Kidney (tissue), 14 donors: ENCODE results near the gene KRTAP5-3. TPM values are rescaled to one million over a fixed set of nuclear protein-coding genes. Genes with fewer than 3 reads are reported as not detected.

Source experiments
- DNase-seq, 5 donors: peaks; one replicate each; pipeline ENCODE4 v3.0.0-alpha.2; 2013 to 2020
- FAIRE-seq: peaks from 2 replicates; lab custom pipeline; 2012; peaks lifted over from hg19 to GRCh38; lab: Jason Lieb, UNC
- H3K27ac ChIP-seq, 2 donors: one replicate each; pipeline ENCODE4 v1.7.0; 2013; ENCODE audit warnings: low read depth in 2 of 2, low read length in 2 of 2, inconsistent platforms in 1 of 2
- H3K27me3 ChIP-seq: one replicate; pipeline ENCODE4 v1.7.1; 2013; ENCODE audit warnings: low read length, inconsistent platforms; ENCODE audit not compliant: control insufficient read depth, insufficient read depth
- H3K36me3 ChIP-seq, 3 donors: one replicate each; pipeline versions ENCODE4 v1.7.0 to v1.7.1; 2013; ENCODE audit warnings: low read length in 3 of 3, control low read depth in 1 of 3, inconsistent platforms in 1 of 3; ENCODE audit not compliant: insufficient read depth in 3 of 3, control insufficient read depth in 2 of 3
- H3K4me1 ChIP-seq, 3 donors: one replicate each; pipeline versions ENCODE4 v1.7.0 to v1.7.1; 2013; ENCODE audit warnings: low read length in 3 of 3, inconsistent platforms in 1 of 3, low read depth in 1 of 3; ENCODE audit not compliant: control insufficient read depth in 2 of 3, insufficient read depth in 2 of 3
- H3K4me3 ChIP-seq, 3 donors: one replicate each; pipeline versions ENCODE4 v1.7.0 to v1.8.1; 2013; ENCODE audit warnings: low read length in 3 of 3, control low read depth in 1 of 3, inconsistent platforms in 1 of 3
- H3K9ac ChIP-seq, 3 donors: one replicate each; pipeline versions ENCODE4 v1.7.0 to v1.7.1; 2013; ENCODE audit warnings: low read length in 3 of 3, control low read depth in 1 of 3, inconsistent platforms in 1 of 3
- H3K9me3 ChIP-seq, 3 donors: one replicate each; pipeline versions ENCODE4 v1.7.0 to v1.7.1; 2013; ENCODE audit warnings: low read length in 3 of 3, control low read depth in 1 of 3, inconsistent platforms in 1 of 3; ENCODE audit not compliant: control insufficient read depth in 2 of 3, insufficient read depth in 1 of 3
- intact Hi-C: fragments of 100-400 bp; cut with DNase I; formaldehyde crosslinking; loops from one replicate; pipeline ENCODE4 v1.11.1; 2022
- polyA plus RNA-seq: library from polyadenylated mRNA; stranded (reverse); fragments of 350-450 nt; fragmentation: Illumina TruSeq; extraction: RNeasy Lipid Tissue Mini Kit (QIAGEN cat#74804); gene quantifications from one replicate; pipeline ENCODE4 v1.2.3, GENCODE V29; 2014; ENCODE audit warnings: low read depth, low replicate concordance; ENCODE audit not compliant: insufficient read depth
- total RNA-seq: library from RNA; stranded (reverse); fragmentation: NEBNext Ultra II Directional; extraction: Animal tissue kit (Norgen Biotek cat#: 25700); gene quantifications from one replicate; pipeline ENCODE4 v1.2.1, GENCODE V29; 2021
- TF ChIP-seq, protein P1 (sequence below): IDR thresholded peaks from 3 replicates; pipeline ENCODE4 v1.5.1; 2012; ENCODE audit warnings: mild to moderate bottlenecking, moderate library complexity, borderline replicate concordance; ENCODE audit not compliant: insufficient read depth; ENCODE audit errors: extremely low read depth
- donor health status: control.
- donor health status: control.
- donor health status: control.
- donor health status: control.
- donor health status: control.
- donor health status: DM: yes; HTN: yes; CAD: no.
- donor health status: Normal renal cell carcinoma (clear cell type).

KRTAP5-3 gene
- total and polyA plus RNA-seq, 2 donors from 2014 or later: not detected

DNA sequence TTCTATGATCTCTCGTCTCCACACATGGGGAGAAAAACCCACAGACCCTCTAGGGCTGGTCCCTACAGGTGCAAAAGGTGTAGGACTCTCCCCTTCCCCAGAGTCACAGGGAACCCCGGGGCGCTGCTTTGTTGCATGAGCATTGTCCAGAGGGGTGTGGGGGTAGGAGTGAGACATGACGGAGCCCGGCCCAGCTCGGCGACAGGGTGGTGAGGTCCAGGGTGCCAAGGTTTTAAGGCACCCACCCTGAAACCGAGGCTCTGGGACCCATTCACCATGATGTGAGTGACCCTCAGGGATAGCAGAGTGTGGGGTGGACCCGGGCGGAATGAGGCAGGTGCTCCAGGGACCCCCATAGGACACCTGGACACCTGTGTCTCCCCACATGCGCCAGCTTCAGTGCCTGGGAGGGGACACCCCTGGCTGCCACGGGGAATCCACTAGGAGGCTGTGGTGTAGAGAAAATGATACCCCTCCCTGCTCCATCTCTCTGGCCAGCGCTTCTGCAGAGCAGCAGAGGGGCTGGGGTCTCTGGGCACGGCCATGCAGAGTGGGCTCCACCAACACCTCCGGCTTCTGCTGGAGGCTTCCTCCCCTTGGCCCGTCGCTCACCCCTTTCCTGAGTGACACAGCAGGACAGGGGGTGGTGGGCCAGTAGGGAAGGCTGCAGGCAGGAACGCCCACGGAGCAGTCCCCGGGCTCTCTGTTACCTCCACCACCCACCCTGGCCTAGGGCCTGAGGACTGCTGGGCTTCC lies 36.5 kb upstream of the KRTAP5-3 start:
- Histone ChIP-seq H3K27me3 (no peaks in the 10 kb centered on the region), H3K9me3 (no peaks in the 10 kb centered on the region), H3K4me3 (no peak overlapping the region), H3K27ac (no peak overlapping the region), H3K4me1 (no peaks in the 10 kb centered on the region), H3K9ac (no peak overlapping the region), H3K36me3 (no peaks in the 10 kb centered on the region)
- DNase-seq (peak in 1 of 5 donors; percentile 63), FAIRE-seq (no peak)
- TF ChIP-seq, protein P1, sequence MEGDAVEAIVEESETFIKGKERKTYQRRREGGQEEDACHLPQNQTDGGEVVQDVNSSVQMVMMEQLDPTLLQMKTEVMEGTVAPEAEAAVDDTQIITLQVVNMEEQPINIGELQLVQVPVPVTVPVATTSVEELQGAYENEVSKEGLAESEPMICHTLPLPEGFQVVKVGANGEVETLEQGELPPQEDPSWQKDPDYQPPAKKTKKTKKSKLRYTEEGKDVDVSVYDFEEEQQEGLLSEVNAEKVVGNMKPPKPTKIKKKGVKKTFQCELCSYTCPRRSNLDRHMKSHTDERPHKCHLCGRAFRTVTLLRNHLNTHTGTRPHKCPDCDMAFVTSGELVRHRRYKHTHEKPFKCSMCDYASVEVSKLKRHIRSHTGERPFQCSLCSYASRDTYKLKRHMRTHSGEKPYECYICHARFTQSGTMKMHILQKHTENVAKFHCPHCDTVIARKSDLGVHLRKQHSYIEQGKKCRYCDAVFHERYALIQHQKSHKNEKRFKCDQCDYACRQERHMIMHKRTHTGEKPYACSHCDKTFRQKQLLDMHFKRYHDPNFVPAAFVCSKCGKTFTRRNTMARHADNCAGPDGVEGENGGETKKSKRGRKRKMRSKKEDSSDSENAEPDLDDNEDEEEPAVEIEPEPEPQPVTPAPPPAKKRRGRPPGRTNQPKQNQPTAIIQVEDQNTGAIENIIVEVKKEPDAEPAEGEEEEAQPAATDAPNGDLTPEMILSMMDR: no peak
- intact Hi-C loops: no loop called here

DNA sequence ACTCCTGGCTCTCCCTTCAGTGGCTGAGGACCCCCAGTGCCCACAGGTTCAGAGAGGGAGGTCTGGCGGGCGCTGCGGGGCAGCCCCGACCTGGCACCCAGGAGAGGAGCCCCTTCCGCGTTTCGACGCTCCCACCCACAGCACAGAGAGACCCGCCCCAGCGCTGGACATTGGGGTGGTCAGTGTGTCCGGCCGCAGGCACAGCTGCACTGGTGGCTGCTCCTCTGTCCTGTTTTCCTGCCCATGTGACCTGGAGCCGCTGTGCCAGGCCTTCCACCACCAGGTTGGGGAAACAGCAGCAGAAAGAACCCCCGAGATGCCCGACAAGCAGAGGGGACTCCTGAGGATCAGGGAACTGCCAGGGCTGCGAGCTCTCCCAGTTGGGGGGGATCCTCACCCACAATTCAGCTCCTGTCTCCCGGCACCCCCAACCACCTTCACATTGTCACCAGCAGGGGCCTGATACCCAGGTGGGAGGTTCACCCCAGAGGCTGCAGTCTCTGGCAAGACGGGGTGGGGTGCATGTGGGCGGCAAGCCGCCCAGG lies 35.0 kb upstream of the KRTAP5-3 start:
- Histone ChIP-seq H3K27me3 (no peaks in the 10 kb centered on the region), H3K9ac (no peak overlapping the region), H3K27ac (no peak overlapping the region), H3K9me3 (no peaks in the 10 kb centered on the region), H3K4me1 (no peaks in the 10 kb centered on the region), H3K36me3 (no peaks in the 10 kb centered on the region), H3K4me3 (no peak overlapping the region)
- FAIRE-seq (no peak), DNase-seq (peak in 1 of 5 donors; percentile 54)
- intact Hi-C loops: no loop called here
- TF ChIP-seq, protein P1: no peak

DNA sequence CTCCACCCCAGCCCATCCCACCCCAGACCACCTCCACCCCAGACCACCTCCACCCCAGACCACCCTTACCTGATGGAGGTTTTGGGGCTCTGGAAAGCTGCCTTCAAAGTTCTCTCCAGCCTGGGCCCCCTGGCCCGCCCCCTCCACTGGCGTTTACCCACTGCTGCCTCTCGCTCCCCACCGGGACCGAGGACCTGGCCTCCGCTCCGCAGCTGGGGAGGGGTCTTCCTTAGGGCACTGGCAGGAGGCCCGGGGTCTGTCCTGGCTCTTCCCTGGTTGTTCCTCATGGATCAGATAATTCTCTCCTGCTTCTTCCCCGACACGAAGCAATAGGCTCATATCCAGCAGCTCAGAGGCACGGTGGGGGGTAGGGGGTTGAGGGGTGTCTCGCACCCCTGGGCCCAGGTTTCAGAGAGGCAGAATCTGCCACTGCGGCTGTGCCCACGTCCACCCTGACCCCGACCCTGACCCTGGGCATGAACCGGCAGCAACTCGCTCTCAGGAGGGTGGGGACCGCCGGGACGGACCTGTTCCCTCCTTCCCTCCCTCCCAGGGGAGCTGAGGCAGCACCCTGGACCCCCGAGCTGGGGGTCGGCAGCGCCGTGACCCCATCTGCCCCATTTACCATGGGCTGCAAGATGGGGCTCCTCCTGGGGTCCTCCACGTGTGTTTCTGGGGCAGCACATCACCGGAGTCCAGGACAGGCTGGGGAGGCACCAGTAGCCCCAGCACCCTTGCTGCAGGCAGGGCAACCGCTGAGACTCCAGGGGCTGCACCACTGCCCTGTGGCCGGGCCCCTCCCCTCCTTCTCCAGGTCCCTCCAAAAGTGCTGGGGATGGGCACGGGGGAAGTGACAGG lies 34.3 kb upstream of the KRTAP5-3 start:
- Histone ChIP-seq H3K27me3 (no peaks in the 10 kb centered on the region), H3K4me1 (no peaks in the 10 kb centered on the region), H3K27ac (no peak overlapping the region), H3K36me3 (no peaks in the 10 kb centered on the region), H3K9me3 (no peaks in the 10 kb centered on the region), H3K9ac (no peak overlapping the region), H3K4me3 (no peak overlapping the region)
- DNase-seq (peak in 1 of 5 donors; percentile 54), FAIRE-seq (no peak)
- intact Hi-C loops: no loop called here
- TF ChIP-seq, protein P1: no peak
